ENCODE data around the gene MAP1B.

Gene MAP1B

DNA sequence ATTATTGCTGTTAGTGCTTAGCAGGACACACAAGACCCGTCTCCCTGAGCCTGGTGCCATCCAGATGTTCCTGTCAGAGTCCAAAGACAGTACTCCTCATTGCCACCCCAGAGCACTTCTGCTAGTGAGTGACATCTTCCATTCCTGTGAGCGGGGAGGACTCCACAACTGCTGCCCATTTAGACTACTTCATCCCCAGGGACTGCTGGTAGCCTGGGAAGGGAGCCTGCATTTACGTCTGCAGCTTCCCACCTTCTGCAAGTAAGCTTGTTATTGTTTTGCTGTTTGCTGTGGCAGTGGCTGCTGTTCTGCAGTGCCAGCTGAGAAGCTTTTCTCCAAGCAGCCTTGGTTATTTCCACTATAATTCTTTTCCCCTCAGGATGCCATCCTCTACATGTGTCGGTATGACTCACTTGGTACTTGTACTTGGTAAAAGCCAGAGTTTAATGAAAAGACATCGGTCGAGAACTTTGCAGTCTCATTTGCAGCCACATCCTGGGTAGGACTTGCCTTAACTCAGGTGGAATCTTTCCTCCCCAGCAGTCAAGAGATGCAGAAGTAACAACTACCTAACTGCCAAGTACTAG is 10.6 kb upstream of the MAP1B start:
- DNase-seq (ENCODE audit: low read depth), result no peak

DNA sequence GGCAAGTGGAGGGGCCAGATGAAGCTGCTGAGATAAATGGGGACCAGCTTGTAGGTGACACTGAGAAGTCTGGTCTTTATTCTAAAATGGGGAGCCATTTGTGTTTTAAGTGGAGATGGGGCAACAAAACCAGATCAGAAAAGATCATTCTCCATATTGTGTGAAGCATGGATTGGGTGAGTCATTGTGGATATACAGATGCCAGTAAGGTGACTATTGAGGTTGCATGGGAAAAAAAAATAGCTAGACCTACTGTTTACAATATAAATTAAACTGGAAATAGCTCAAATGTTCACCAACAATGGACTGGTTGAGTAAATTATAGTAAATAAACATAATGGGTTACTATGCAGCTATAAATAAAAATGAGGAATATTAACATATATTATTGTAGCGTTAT is 5.4 kb upstream of the MAP1B start:
- no peak for DNase-seq (ENCODE audit: low read depth)

DNA sequence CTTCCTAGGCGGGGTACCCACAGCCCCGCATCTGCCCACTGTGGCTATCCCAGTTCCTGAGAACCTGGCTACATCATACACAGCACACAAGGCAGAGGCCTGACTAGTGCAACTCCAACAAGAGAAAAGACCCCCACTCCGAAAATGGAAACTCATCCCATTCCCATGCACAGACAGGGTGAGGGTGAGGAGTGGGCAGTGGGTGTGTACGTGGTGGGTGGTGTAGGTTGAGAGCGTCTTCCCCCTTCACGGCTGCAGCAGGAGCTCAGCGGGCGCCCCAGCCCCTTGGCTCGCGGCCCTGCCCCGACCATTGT is 501 bp upstream of the MAP1B start:
- DNase-seq (ENCODE audit: low read depth), result no peak

DNA sequence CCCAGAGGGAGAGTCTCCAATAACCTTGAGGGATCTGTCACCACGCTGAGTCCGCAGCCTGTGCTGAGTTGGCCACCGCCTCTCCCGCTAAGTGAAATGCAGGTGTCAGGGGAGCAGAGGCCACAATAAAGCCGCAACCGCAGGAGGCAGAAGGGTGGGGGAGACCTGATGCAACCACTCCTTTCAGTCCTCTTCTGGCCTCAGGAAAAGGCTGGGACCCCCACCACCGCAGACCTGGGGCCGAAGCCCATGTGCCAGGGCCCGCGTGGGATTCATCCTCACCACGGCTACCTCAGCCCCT is 576 bp downstream of the MAP1B start:
- DNase-seq (ENCODE audit: low read depth), result no peak

DNA sequence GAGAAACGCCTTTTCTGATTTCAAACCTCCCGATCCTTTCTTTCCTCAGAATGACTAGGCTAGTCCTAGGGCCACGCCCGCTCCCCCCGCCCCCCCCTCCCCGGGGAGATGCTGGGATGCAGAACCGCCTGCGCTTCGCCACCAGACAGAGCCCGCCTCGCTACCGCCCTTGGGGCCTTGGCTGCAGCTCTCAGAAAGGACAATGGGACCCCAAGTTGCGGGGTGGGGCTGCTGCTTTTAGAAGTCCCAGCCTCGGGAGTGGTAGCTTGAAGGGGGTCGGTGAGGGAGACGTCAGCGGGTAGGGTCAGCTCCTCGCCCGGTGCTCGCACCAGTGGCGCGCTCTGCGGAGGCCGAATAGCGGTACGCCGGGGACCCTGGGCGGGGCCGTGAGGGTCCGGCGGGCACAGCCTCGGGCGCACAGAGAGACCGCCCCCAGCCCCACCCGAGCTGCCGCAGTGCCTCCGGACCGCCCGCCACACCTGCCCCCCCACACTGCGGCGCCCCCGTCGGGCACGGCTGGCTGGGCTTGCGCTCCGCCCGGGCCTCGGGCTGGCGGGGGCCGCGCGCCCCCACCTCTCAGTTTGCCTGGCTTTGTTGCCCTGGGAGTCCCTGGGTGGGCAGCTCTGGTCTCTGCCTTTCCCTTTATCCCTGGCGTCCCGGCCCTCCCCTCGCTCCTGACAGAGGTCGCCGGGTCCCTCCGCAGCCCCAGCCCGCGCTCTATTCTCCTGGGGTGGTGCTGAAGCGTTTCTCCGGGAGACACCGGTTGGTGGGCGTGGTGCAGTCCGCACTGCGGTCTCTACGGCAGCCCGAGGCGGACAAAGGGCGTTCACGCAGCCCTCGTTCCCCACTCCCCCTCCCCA is 1.2 kb downstream of the MAP1B start:
- peak; percentile 1 for DNase-seq (ENCODE audit: low read depth)

DNA sequence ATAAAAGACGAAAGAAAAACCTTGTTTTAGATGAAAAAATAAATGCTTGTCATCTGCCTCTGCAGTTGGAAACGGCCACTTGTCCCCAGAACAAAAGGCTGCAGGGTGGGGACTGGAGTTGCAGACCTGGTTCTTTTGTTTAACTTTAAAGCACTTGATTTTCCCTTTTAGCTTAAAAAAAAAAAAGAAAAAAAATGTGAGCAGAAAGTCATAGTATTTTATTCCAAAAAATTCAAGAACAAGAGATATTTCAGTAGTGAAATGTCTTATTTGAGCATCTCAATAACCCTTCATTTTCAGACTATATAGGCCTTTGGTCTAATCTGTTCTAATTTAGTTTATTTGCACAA is 1.8 kb downstream of the MAP1B start:
- DNase-seq (ENCODE audit: low read depth), result no peak

DNA sequence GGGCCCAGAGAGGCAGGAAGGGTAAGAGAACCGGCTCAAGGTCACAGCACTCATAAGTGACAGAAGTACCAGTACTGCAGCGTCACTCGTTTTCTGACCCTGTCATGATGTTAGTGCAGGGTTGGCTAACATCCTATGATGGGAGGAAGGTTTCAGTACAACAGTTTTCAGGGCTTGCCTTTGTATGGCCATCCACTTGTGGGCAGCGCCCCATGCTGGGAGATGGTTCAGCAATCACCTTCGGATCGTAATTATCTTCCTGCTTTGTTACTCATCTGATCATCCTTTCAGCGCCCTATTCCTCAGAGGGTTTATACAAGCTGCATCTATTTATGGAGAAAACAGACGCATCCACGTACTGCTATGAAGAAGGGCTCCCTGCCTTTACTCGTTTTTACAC is 2.4 kb downstream of the MAP1B start:
- no peak for DNase-seq (ENCODE audit: low read depth)

DNA sequence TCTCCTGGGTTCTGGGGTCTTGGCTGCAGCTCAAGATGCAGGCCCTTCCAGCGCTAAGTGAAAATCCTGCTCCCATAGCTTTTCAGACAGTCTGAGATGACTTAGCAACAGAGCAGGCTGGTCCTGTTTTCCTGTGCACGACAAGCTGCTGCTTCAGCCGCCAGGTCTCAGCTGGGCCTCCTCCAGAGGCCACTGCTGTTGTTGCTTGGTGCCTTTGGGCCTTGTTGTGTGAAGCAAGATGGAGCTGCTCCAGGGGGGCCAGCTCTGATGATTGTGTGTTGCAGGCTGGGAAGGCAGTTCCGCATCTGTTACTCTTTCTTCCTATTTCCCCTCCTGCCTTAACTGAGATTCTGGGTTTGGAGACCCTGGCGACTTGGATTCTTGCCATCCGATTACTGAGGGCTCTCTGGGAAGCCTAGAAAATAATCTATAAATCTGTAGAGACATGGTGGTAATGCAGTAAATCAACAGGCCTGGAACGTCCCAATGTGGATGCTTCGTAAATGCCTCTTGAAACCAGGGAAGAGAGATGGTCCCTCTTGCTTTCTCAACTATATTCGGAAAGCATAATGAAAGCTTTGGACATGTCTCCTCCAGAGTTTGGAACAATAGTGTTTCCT is 3.2 kb downstream of the MAP1B start:
- DNase-seq (ENCODE audit: low read depth), result no peak

DNA sequence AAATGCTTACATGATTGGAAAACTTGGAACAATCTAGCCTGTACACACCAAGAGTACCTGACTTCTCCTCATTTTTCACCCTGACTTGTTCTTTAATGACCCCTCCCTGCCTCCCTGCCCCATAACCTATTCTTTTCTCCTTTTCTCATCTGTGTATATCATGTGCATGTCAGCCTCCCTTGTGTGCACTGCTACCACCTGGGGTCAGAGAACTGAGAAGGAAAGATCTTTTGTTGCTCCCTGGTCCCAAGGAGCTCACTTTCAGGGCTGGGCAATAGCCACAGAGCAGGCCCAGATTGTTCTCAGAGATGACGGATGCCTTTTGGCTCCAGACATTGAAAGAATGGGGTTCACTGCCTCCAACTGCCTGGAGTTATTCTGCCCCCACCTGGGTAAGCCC is 5.1 kb downstream of the MAP1B start:
- no peak for DNase-seq (ENCODE audit: low read depth)

DNA sequence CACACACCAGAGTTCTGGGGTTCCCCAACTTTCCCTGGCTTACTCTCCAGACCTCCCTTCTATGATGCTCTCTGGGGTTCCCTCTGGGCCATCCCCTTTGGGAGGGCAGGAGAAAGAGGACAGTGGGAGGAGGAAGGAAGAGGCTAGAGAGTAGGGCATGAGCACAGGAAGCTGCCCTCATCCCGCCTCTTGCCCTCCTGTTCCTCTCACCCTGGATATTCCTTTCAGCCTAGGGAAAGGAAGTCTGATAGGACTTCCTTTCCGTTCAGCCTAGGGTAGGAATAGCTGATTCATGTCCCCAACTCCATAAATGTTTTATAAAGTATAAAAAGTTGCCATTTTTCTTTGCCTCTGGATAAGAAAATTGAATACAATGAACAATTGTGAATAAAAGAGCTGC is 7.4 kb downstream of the MAP1B start:
- DNase-seq (ENCODE audit: low read depth), result no peak

DNA sequence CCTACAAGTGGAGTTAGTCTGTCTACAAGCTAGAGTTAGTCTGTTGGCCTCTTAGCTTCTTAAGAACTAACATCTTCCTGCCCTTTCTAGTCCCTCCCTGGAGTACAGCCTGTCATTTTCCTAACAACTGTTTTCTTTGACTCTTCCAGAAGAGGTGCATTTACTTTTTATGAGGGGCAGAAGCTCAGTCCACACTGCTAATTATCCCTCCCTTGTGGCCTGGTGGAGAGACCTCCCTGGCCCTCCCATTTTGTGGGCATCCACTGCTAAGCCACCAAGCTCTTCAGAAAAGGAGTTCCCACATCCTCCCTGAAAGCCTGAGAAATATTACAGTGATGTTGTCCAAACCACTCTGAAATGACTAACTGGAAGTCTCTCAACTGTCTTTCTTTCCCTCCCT is 8.0 kb downstream of the MAP1B start:
- DNase-seq (ENCODE audit: low read depth), result no peak

DNA sequence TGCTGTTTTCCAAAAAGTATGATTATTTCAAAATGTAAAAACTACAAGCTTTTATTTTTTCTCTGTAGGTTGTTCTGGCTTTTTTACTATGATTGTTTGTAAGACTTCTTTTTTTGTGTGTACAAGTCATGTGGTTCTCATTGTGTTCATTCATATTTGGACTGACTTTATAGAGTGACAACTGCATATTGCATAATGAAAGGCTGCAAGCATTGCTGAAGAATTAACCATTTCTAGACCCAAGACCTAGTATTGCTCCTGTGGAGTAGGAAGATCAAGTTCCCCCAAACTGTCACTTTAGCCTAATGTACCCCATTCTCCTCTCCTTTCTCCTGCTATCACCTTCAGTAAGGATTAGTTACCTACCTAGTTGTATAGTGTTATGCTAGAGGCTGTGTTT is 10.0 kb downstream of the MAP1B start:
- DNase-seq (ENCODE audit: low read depth), result no peak

DNA sequence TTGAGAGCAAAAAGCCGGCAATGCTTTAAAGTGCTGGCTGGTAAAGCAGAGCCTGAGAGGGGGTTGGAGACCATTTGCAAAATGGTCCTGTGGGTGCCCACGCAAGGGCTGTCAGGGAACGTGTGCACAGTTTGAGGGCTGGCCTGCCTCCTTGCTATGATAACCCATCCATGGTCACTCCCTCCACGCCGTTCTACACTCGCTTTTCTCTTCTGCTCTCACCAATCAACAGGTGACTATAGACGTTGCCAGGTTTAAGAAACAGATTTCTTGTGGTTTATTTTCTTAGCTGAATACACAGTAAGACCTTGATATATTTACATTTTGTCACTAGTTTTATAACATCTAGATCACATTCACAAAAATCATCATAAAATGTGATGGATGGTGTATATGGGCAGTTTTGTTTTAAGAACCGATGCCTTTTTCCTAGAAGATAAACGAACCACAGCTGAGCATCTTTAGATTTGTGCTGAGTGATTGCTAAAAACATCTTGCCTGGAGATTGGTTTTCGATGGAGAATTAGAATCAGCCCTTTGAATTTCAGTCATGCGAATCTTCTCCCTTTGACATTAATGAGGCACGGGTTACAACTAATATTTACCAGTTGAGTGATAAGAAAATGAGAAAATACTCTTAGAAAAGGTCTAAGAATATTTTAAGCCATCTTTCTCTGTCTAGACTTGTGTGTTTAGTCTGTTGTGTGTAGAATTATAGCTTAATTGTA is 13.9 kb downstream of the MAP1B start:
- no peak for DNase-seq (ENCODE audit: low read depth)

DNA sequence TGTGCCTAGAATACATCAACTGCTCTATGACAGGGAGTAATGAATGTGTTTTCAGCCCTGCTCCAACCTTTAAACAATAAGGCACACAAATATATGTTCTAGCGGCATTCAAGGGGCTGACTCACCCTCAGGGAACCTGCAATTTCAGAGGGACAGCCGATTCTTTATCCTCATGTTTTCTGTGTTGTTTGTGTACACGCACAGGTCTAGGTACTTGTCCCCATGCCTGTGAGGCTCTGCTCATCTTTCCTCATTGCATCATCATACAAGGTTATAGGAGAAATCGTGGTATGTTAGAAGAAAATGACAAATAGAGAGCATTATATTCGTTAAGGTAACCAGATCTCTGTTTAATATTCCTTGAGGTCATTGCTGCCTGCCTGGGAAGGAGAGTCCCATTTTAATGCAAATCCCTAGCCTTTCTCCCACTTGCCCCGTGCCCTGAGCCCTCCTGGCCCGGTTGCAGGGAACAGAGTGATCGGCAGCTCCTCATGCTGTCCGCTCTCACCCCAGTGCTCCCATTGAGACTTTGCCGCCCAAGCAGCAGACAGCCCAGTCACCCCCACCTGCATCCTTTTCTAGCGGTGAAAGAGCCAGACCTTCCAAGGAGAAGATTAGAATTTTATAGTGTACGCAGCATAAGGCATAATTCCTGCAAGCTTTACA is 14.6 kb downstream of the MAP1B start:
- DNase-seq (ENCODE audit: low read depth), result no peak

DNA sequence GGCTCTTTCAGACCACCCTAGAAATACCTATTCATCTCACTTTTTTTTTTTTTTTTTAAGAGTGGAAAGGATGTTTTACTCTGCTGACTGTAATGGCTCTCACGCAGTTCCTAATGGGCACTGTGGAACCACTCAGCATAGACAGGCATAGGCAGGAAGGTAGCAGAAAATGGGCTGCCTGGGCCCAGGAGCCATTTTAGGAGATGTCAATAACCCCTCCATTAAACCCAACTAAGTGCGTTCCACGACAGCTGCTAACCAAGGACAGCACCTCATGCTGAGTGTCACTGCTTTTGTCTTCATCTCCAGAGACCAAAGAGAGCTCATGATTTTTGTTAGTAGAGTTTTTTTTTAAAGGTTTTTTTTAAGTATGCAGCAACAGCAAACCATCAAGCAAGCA is 15.3 kb downstream of the MAP1B start:
- no peak for DNase-seq (ENCODE audit: low read depth)

DNA sequence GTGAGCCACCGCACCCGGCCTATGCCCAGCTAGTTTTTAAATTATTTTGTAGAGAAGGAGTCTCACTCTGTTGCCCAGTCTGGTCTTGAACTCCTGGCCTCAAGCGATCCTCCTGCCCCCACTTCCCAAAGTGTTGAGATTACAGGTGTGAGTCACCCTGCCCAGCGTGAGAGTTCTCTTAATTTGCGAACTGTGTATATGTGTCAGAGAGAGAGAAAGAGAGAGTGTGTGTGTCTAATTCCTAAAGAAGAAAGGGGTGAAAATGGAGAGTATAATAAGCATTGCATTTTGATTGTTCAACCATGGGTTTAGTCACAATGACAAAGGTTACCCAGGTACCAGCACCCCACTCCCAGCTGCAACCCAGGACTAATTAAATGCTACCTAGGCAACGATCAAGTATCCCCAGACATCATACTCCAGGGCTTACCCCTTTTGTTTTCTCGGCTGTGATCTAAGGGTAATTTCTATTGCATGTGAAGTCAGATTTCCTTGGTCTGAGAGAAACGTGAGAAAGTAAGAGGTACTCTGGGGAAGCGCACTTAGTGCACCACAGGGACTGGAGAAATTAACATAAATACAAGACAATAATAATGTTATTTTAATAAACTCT is 16.6 kb downstream of the MAP1B start:
- DNase-seq (ENCODE audit: low read depth), result no peak

DNA sequence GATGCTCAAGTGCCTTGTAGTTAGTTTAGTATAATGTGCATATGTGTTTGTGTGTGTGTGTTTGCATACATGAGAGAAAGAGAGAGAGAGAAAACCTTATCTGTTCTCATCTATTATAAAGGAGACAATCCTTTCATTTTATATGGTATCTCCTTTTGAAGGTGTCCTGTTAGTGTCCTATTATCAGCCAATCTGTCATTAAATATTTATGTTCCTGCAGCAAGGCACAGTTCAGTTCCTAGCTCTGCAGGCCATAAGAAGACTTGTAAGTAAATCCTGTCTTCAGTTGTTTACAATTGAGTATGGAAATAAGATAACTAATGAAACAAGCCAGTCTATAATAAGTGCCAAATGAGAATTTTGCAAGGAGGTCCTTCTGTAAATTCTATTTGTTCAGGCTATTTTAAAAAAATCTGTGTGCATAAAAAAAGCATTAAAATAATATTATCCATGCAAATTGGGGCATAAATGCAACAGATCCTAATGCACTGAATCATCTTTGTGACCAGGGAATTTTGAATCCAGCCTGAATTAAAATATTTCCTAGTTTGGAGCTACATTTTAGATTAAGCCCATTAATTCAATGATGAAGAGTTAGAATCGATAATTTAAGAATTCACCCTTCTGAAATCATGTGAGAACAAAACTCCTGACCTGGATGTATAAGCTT is 18.1 kb downstream of the MAP1B start:
- no peak for DNase-seq (ENCODE audit: low read depth)

DNA sequence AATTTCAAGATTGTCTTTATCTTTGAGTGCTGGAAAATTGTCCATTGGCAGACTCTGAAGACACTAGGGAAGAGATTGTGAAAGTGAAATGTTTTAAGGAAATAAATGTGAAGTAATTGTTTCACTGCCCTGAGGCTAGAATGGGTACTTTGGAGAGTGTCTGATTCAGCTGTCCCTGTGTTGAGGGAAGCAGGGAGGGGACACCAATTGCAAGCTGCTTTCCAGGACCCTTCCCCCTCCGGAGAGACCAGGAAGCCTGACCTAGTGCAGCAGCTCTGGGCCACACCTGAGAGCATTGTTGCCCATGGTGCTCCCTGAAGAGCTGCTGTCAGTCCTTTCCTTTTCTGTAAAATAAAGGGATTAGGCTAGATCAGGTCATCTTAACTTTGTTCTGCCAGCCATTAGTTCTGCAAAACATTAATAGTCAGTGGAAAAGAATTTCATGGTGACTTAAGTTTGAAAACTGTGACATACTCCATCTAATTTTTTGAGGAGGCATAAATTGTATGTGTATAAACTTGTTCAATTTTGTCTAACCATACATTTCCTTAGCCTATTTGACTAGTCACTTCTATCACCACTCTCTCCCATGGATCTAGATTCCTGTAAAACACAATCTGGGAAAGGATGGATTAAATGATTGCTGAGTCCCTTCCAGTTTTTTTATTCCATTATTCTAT is 18.8 kb downstream of the MAP1B start:
- DNase-seq (ENCODE audit: low read depth), result no peak

DNA sequence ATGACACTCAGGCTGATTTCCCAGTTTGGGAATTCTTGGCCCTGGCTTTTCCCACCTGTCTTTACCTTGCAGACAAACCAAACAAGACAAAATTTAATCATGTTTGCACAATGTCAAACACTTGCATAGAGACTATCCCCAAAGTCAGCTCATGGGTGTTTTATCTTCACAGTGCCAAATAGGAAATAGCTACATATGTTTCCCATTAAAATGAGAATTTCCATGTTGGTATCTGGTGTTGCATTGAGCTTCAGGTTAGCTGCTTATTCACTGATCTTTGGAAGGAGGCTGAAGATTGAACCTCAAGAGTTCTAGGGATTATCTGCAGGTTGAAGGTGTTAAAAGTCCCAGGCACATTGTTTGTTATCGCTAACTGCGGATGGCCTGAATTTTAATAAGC is 19.5 kb downstream of the MAP1B start:
- no peak for DNase-seq (ENCODE audit: low read depth)

DNA sequence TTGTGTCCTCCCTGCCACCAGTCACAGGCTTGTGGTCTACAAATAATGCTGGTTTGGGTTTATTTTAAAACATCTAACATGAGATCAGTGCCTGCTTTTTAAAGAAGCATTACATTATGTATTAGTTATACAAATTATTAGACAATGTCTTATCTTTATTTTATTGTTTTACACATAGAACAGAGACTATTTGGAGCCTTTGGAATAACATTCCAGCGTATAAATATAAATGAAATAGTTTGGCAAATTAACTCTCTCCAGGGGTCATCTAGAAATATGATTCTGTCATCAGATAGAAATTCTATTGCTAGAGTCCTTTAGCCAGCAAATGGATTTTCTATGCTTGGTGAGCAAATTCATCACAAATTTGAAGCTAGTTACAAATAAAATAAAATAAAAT is 22.4 kb downstream of the MAP1B start:
- DNase-seq (ENCODE audit: low read depth), result no peak

DNA sequence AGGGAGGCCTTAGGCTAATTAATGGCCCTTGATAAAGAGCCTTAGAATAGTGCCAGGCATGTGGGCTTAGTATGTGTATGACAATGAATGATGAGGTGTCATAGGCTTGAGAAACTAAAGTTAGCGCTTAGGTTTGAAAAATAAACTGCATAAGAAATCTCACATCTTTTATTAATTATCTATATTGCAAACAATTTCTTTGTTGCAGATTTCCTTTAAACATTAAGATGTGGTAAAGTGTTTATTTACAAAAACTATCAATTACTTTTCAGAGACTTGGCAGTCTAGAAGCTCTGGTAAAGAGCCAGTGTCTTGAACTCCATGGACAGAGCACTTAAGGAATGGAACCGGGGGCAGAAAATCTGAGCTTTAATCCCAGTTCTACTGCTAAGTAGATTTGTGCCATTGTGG is 23.1 kb downstream of the MAP1B start:
- no peak for DNase-seq (ENCODE audit: low read depth)
